Spleen (tissue), 11 donors: ENCODE results near the gene KCNK18. TPM values are rescaled to one million over a fixed set of nuclear protein-coding genes. Genes with fewer than 3 reads are reported as not detected.

Source experiments
- DNase-seq: peaks from one replicate; pipeline ENCODE4 v3.0.0-alpha.2; 2020
- H3K27ac ChIP-seq, 8 donors: fragments of 200-600 bp; sonication (generic) in 7 of 8; 1 replicate in 4 of 8; 2 replicates in 4 of 8; pipeline versions ENCODE4 v1.5.0 to v1.8.0; 2016 to 2021; ENCODE audit warnings: inconsistent platforms in 4 of 8, mild to moderate bottlenecking in 4 of 8, moderate library complexity in 1 of 8
- H3K27me3 ChIP-seq, 7 donors: fragments of 200-600 bp; sonication (generic) in 6 of 7; replicated peaks in 1 of 7; 1 replicate in 4 of 7; 2 replicates in 3 of 7; pipeline versions ENCODE4 v1.5.0 to v1.8.0; 2016 to 2021; ENCODE audit warnings: inconsistent platforms in 3 of 7, mild to moderate bottlenecking in 1 of 7
- H3K36me3 ChIP-seq, 6 donors: fragments of 200-600 bp; sonication (generic) in 5 of 6; 1 replicate in 4 of 6; 2 replicates in 2 of 6; pipeline versions ENCODE4 v1.5.0 to v1.8.0; 2016 to 2021; ENCODE audit warnings: inconsistent platforms in 2 of 6
- H3K4me1 ChIP-seq, 6 donors: fragments of 200-600 bp; sonication (generic) in 5 of 6; 1 replicate in 3 of 6; 2 replicates in 3 of 6; pipeline versions ENCODE4 v1.5.0 to v1.8.0; 2016 to 2021; ENCODE audit warnings: inconsistent platforms in 3 of 6
- H3K4me3 ChIP-seq, 8 donors: fragments of 200-600 bp; sonication (generic) in 7 of 8; 1 replicate in 4 of 8; 2 replicates in 4 of 8; pipeline versions ENCODE4 v1.5.0 to v1.8.0; 2016 to 2021; ENCODE audit warnings: inconsistent platforms in 4 of 8, mild to moderate bottlenecking in 4 of 8, moderate library complexity in 2 of 8
- H3K9me3 ChIP-seq, 8 donors: fragments of 200-600 bp; sonication (generic) in 7 of 8; 1 replicate in 4 of 8; 2 replicates in 4 of 8; pipeline versions ENCODE4 v1.5.0 to v1.8.0; 2016 to 2021; ENCODE audit warnings: inconsistent platforms in 4 of 8
- POLR2A ChIP-seq, 3 donors: fragments of 450-650 bp; IDR thresholded peaks; one replicate each; pipeline ENCODE4 v1.5.1; 2017; ENCODE audit warnings: antibody characterized with exemption in 3 of 3, mild to moderate bottlenecking in 1 of 3
- POLR2AphosphoS5 ChIP-seq, 3 donors: sonication (generic); formaldehyde crosslinking; IDR thresholded peaks; one replicate each; pipeline ENCODE4 v1.5.1; 2017; ENCODE audit warnings: antibody characterized with exemption in 3 of 3
- WGBS, 5 donors: extraction: QIAGEN DNeasy Blood & Tissue Kit in 3 of 5; methylation state at CpG; one replicate each; pipeline versions ENCODE4 v1.1.5 to v1.1.7; 2013 to 2018; 5-methylcytosine and 5-hydroxymethylcytosine counted together
- intact Hi-C: fragments of 100-400 bp; cut with DNase I; formaldehyde crosslinking; loops from one replicate; pipeline ENCODE4 v1.15.0; 2023; ENCODE audit warnings: low total_unique reads
- polyA plus RNA-seq, 3 donors: library from polyadenylated mRNA; stranded (reverse); fragments of 200-250 nt; gene quantifications; one replicate each; pipeline ENCODE4 v1.2.1, GENCODE V29; 2013
- total RNA-seq, 7 donors: library from RNA; depleted of rRNA in 3 of 7; stranded (reverse); fragments of >200 nt in 3 of 7; fragmentation: NEBNext Ultra II Directional in 4 of 7; extraction: Animal tissue kit (Norgen Biotek cat#: 25700) in 4 of 7; gene quantifications; one replicate each; pipeline versions ENCODE4 v1.1.0 to v1.2.1, GENCODE V29; 2016 to 2021
- TF ChIP-seq, protein P1 (sequence below), 11 experiments: fragments of 200-600 bp in 7 of 11; fragments of 450-650 bp in 4 of 11; sonication (generic) in 4 of 11; IDR thresholded peaks in 8 of 11; conservative IDR thresholded peaks in 3 of 11; 1 replicate in 7 of 11; 2 replicates in 4 of 11; pipeline versions ENCODE4 v1.4.0 to v1.8.0; 2016 to 2021; ENCODE audit warnings: antibody characterized with exemption in 11 of 11, inconsistent platforms in 4 of 11, mild to moderate bottlenecking in 1 of 11
- donor health status: healthy with polysubstance abuse.
- donor health status: DM: no; HTN: no; CAD: no; lungs with moderate emphysema.
- donor health status: DM: no; HTN: no; CAD: no.
- donor health status: Bipolar disorder and iron deficiency.
- donor health status: healthy.
- donor health status: DM: no; HTN: no; CAD: no.
- donor health status: DM: yes; HTN: yes; CAD: no.

The KCNK18 gene
- total and polyA plus RNA-seq, 10 donors, result not detected

GRCh38 chr10:117237401-117237991 is 40.2 kb downstream of the KCNK18 start:
- Histone ChIP-seq H3K36me3 (no peaks in the 10 kb centered on the region), H3K9me3 (peaks cover 0 to 11% (median 2%) of the 10 kb centered on the region in 8 donors), H3K4me3 (no peak overlapping the region), H3K27me3 (peaks cover 0 to 66% (median 27%) of the 10 kb centered on the region in 7 donors), H3K4me1 (peaks cover 6 to 33% (median 13%) of the 10 kb centered on the region in 6 donors), H3K27ac (peak overlapping the region in 4 of 8 donors; percentile 26 to 75 (median 63))
- TF ChIP-seq POLR2A (IDR thresholded peaks at IDR 0.05), result no peak
- peak in 1 of 3 donors; percentile 32 for TF ChIP-seq POLR2AphosphoS5 (IDR thresholded peaks at IDR 0.05)
- TF ChIP-seq, protein P1, sequence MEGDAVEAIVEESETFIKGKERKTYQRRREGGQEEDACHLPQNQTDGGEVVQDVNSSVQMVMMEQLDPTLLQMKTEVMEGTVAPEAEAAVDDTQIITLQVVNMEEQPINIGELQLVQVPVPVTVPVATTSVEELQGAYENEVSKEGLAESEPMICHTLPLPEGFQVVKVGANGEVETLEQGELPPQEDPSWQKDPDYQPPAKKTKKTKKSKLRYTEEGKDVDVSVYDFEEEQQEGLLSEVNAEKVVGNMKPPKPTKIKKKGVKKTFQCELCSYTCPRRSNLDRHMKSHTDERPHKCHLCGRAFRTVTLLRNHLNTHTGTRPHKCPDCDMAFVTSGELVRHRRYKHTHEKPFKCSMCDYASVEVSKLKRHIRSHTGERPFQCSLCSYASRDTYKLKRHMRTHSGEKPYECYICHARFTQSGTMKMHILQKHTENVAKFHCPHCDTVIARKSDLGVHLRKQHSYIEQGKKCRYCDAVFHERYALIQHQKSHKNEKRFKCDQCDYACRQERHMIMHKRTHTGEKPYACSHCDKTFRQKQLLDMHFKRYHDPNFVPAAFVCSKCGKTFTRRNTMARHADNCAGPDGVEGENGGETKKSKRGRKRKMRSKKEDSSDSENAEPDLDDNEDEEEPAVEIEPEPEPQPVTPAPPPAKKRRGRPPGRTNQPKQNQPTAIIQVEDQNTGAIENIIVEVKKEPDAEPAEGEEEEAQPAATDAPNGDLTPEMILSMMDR (IDR thresholded peaks at IDR 0.05 in 8 of 11, conservative IDR thresholded peaks at IDR 0.05 in 3 of 11), result peak in 2 of 11 experiments; percentile 24 to 36
- intact Hi-C loops, result no loop called here
- no peak for DNase-seq
- WGBS, 5 donors, result 52 to 81% (median 68%) methylated on average over 5 of the region's 5 CpGs

DNA sequence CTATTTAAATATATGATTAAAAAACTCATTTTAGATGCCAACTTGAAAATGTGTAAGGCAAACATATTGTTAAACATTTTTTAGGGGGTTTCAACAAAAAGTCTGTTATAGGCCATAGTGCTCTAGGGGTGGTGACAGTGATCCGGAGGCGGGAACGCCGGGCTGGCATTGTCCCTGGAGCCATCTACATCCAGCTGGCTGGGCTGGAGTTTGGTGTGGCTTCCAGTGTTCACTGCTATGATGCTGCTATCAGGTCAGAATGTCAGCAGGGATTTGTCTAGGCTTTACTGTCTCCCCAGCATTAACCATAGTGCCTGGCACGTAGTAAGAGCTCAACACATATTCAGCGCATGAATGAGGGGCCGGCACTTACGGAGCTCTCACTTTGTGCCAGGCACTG is 41.8 kb downstream of the KCNK18 start:
- TF ChIP-seq, protein P1 (IDR thresholded peaks at IDR 0.05 in 8 of 11, conservative IDR thresholded peaks at IDR 0.05 in 3 of 11), result no peak
- TF ChIP-seq POLR2A (IDR thresholded peaks at IDR 0.05) (no peak), POLR2AphosphoS5 (IDR thresholded peaks at IDR 0.05) (no peak)
- Histone ChIP-seq H3K27me3 (peaks cover 0 to 72% (median 32%) of the 10 kb centered on the region in 7 donors), H3K36me3 (no peaks in the 10 kb centered on the region), H3K9me3 (peaks cover 0 to 11% (median 2%) of the 10 kb centered on the region in 8 donors), H3K4me3 (no peak overlapping the region), H3K27ac (no peak overlapping the region), H3K4me1 (peaks cover 6 to 33% (median 13%) of the 10 kb centered on the region in 6 donors)
- intact Hi-C loops, result no loop called here
- WGBS, 5 donors, result 80 to 96% (median 93%) methylated on average over 6 to 8 of the region's 8 CpGs
- DNase-seq, result no peak

GRCh38 chr10:117239721-117240620 is 42.7 kb downstream of the KCNK18 start:
- H3K27ac ChIP-seq, result no peak overlapping the region
- DNase-seq, result no peak
- H3K4me1 ChIP-seq, result peaks cover 6 to 33% (median 13%) of the 10 kb centered on the region in 6 donors
- peaks cover 0 to 11% (median 2%) of the 10 kb centered on the region in 8 donors for H3K9me3 ChIP-seq
- intact Hi-C loops, result no loop called here
- no peak overlapping the region for H3K4me3 ChIP-seq
- H3K27me3 ChIP-seq, result peaks cover 0 to 80% (median 32%) of the 10 kb centered on the region in 7 donors
- 58 to 71% (median 60%) methylated on average over 13 to 15 of the region's 15 CpGs for WGBS, 5 donors
- no peaks in the 10 kb centered on the region for H3K36me3 ChIP-seq
- TF ChIP-seq, protein P1 (IDR thresholded peaks at IDR 0.05 in 8 of 11, conservative IDR thresholded peaks at IDR 0.05 in 3 of 11), result no peak
- TF ChIP-seq POLR2AphosphoS5 (IDR thresholded peaks at IDR 0.05) (no peak), POLR2A (IDR thresholded peaks at IDR 0.05) (no peak)
